GM18526 (cell line): ENCODE results near the gene HFM1.

Experiments used
- POLR2A ChIP-seq: IDR thresholded peaks from 3 replicates; pipeline ENCODE4 v1.6.1; 2011; ENCODE audit not compliant: insufficient read length; ENCODE audit errors: extremely low read depth

HFM1 gene

GRCh38 chr1:91404151-91405012, at the start of gene HFM1:
Gene HFM1 (minus strand): TSS chr1:91404837. CDS start chr1:91401082, 3,755 bp downstream.
- no peak for TF ChIP-seq POLR2A

- TF ChIP-seq POLR2A = no peak
Measured at GRCh38 chr1:91454136-91454535, 49.5 kb upstream of the HFM1 start.

GRCh38 chr1:91450260-91450659, 45.6 kb upstream of the HFM1 start:
- no peak for TF ChIP-seq POLR2A

GRCh38 chr1:91440847-91441246, 36.2 kb upstream of the HFM1 start:
- TF ChIP-seq POLR2A = no peak

GRCh38 chr1:91439016-91439415, 34.4 kb upstream of the HFM1 start:
- no peak for TF ChIP-seq POLR2A

GRCh38 chr1:91428182-91428798, 23.7 kb upstream of the HFM1 start:
- TF ChIP-seq POLR2A = no peak

GRCh38 chr1:91427741-91428140, 23.1 kb upstream of the HFM1 start:
- no peak for TF ChIP-seq POLR2A

- no peak for TF ChIP-seq POLR2A
Measured at GRCh38 chr1:91412371-91412770, 7.7 kb upstream of the HFM1 start.

GRCh38 chr1:91406773-91407389, 2.2 kb upstream of the HFM1 start:
- no peak for TF ChIP-seq POLR2A

GRCh38 chr1:91402023-91402422, 2.6 kb downstream of the HFM1 start:
- TF ChIP-seq POLR2A = no peak

GRCh38 chr1:91400133-91400725, 4.4 kb downstream of the HFM1 start:
- TF ChIP-seq POLR2A = no peak

- TF ChIP-seq POLR2A = no peak
Measured at GRCh38 chr1:91398291-91398690, 6.3 kb downstream of the HFM1 start.

- TF ChIP-seq POLR2A = no peak
Measured at GRCh38 chr1:91397605-91398004, 7.0 kb downstream of the HFM1 start.

- TF ChIP-seq POLR2A = no peak
Measured at GRCh38 chr1:91393042-91393441, 11.6 kb downstream of the HFM1 start.

GRCh38 chr1:91386109-91386508, 18.5 kb downstream of the HFM1 start:
- no peak for TF ChIP-seq POLR2A

GRCh38 chr1:91383456-91383855, 21.2 kb downstream of the HFM1 start:
- no peak for TF ChIP-seq POLR2A

GRCh38 chr1:91381844-91382243, 22.8 kb downstream of the HFM1 start:
- no peak for TF ChIP-seq POLR2A
